HEK293 (cell line): ENCODE data around the gene BEX4.

Source experiments
- GLIS2 ChIP-seq: fragments of 450-650 bp; formaldehyde crosslinking; IDR thresholded peaks from 2 replicates; pipeline ENCODE4 v1.5.1; 2016; ENCODE audit warnings: missing biosample characterization, missing genetic modification characterization
- KLF16 ChIP-seq: fragments of 450-650 bp; formaldehyde crosslinking; IDR thresholded peaks from 2 replicates; pipeline ENCODE4 v1.5.1; 2017; ENCODE audit warnings: missing biosample characterization, missing genetic modification characterization
- MZF1 ChIP-seq: fragments of 450-650 bp; formaldehyde crosslinking; IDR thresholded peaks from 2 replicates; pipeline ENCODE4 v1.5.1; 2017; ENCODE audit warnings: missing biosample characterization, missing genetic modification characterization, borderline replicate concordance
- ZNF274 ChIP-seq, 2 experiments: fragments of 200-500 bp in 1 of 2; fragments of 450-650 bp in 1 of 2; sonication (Bioruptor generic) in 1 of 2; formaldehyde crosslinking in 1 of 2; IDR thresholded peaks; 2 replicates each; pipeline versions ENCODE4 v1.5.1 to v1.6.1; 2014 to 2016; ENCODE audit warnings: borderline replicate concordance in 1 of 2, inconsistent platforms in 1 of 2, low read length in 1 of 2, missing biosample characterization in 1 of 2, missing genetic modification characterization in 1 of 2
- ZNF473 ChIP-seq: fragments of 450-650 bp; formaldehyde crosslinking; IDR thresholded peaks from 2 replicates; pipeline ENCODE4 v1.5.1; 2017; ENCODE audit warnings: missing biosample characterization, missing genetic modification characterization
- ZNF707 ChIP-seq: fragments of 450-650 bp; formaldehyde crosslinking; IDR thresholded peaks from 2 replicates; pipeline ENCODE4 v1.5.1; 2016; ENCODE audit warnings: missing biosample characterization, missing genetic modification characterization

GRCh38 chrX:103258275-103258674, 43.4 kb downstream of the BEX4 start:
- TF ChIP-seq KLF16 (tag by site-specific recombination) (no peak), GLIS2 (tag by site-specific recombination) (no peak), ZNF473 (tag by site-specific recombination) (no peak), MZF1 (no peak), ZNF707 (no peak), ZNF274 (IDR thresholded peaks at IDR 0.05; ENCODE audit: low read length) (no peak), ZNF274 (tag by site-specific recombination; IDR thresholded peaks at IDR 0.05; ENCODE audit: borderline replicate concordance) (no peak)
